ENCODE measurements around the gene DIAPH3. TPM values are rescaled to one million over a fixed set of nuclear protein-coding genes. Genes with fewer than 3 reads are reported as not detected.
A peak's percentile ranks its signal among the peaks of the same experiment; 100 is the strongest.

DIAPH3 gene
- total RNA-seq, 1 experiment from 2014 or later, result 15.4 TPM

DNA sequence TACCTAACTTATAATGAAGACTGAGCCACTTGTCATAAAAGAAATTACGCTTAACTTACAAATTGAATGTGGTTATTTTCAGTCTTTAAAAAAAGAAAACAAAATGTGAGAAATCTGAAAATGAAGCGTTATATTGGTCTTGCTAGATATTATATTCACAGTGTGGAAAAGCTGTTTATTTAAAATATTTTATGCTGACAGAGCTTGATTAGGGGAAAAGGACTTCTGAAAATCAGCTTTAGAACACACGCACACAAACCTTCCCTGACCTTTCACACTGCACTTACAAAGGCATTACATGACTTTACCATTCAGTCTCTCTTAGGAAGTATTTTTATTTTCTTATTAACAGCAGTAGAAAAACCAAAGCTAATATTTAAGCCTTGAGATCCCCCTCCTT lies 461.5 kb downstream of the DIAPH3 start:
- DNase-seq, result no peak
- H3K4me3 ChIP-seq (ENCODE audit: insufficient read depth, low read depth, low read length), result no peak overlapping the region
- no peaks in the 10 kb centered on the region for H3K27me3 ChIP-seq (ENCODE audit: control insufficient read depth, insufficient read depth, low read length)
- H3K36me3 ChIP-seq (replicated peaks; ENCODE audit: control insufficient read depth, insufficient read depth, low read length), result no peaks in the 10 kb centered on the region

DNA sequence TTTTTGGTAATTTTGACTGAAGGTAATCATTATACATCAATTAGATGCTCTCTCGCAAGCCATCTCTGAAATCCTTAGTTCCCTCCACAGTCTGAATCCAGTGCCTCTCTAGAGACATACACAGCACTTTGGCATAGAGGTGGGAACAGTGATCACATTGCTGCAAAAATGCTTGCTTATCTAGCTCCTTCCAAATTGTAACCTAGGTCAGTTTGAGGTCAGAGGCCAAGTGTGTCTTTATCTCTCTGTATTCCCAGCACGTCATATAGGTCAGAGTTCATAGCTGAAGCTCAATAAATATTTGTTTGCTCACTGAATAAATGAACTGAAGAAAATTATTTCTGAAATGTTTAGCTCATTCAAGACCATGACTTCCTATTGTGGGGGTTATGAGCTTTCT lies 462.5 kb downstream of the DIAPH3 start:
- Histone ChIP-seq H3K4me3 (ENCODE audit: insufficient read depth, low read depth, low read length) (no peak overlapping the region), H3K36me3 (replicated peaks; ENCODE audit: control insufficient read depth, insufficient read depth, low read length) (no peaks in the 10 kb centered on the region), H3K27me3 (ENCODE audit: control insufficient read depth, insufficient read depth, low read length) (no peaks in the 10 kb centered on the region)
- no peak for DNase-seq

DNA sequence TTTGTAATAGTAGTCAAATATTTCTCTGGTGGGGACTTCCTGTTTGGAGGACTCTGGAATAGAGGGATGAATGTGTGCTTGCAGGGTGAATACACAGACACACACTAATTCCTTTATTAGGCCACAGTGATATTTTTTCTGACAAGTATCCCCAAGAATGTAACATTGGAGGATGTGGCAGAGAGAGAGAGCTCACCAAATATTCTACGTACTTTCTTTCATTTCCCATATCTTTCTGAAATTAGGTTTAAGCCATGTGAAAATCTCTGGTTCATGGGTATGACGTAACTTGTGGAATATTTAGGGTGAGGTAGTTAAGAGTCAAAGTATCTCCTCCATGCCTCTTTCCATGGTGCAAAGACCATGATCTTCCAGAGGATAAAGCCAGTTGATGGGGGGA lies 463.4 kb downstream of the DIAPH3 start:
- Histone ChIP-seq H3K4me3 (ENCODE audit: insufficient read depth, low read depth, low read length) (no peak overlapping the region), H3K36me3 (replicated peaks; ENCODE audit: control insufficient read depth, insufficient read depth, low read length) (no peaks in the 10 kb centered on the region), H3K27me3 (ENCODE audit: control insufficient read depth, insufficient read depth, low read length) (no peaks in the 10 kb centered on the region)
- DNase-seq, result no peak

GRCh38 chr13:59696271-59696670 lies 467.5 kb downstream of the DIAPH3 start:
- Histone ChIP-seq H3K27me3 (ENCODE audit: control insufficient read depth, insufficient read depth, low read length) (no peaks in the 10 kb centered on the region), H3K4me3 (ENCODE audit: insufficient read depth, low read depth, low read length) (no peak overlapping the region), H3K36me3 (replicated peaks; ENCODE audit: control insufficient read depth, insufficient read depth, low read length) (no peaks in the 10 kb centered on the region)
- DNase-seq, result no peak

- Histone ChIP-seq H3K4me3 (ENCODE audit: insufficient read depth, low read depth, low read length) (no peak overlapping the region), H3K36me3 (replicated peaks; ENCODE audit: control insufficient read depth, insufficient read depth, low read length) (no peaks in the 10 kb centered on the region), H3K27me3 (ENCODE audit: control insufficient read depth, insufficient read depth, low read length) (no peaks in the 10 kb centered on the region)
- DNase-seq, result no peak
These were observed 472.1 kb downstream of the DIAPH3 start for GRCh38 chr13:59691501-59692066.

DNA sequence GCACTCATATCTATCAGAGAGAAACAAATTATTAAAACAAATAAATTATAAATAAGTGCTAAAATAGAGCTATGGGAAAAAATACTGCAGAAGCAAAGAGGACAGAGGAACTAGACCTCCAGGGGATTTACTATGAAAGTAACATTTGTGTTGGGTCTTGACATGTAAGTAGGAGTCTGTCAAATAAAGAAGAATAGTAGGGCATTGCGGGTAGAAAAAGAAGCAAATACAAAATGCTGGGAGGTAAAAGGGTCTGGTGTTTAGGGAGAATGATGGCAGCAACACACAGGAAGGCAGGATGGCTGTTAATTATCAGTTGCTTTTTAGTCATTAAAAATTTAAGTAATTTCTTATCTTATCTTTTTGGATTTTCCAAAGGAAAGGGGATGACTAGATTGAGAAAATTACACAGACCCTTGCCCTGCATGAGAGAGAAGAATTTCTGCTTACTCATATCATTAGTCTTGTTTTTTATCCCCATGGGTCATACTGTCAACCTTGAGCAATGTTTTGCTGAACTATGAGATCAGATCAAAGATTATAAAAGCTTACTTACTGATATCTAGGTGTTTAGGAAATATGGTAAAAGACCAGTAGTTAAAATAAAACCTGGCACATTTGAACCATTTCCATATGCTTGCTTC lies 472.7 kb downstream of the DIAPH3 start:
- no peak for DNase-seq
- Histone ChIP-seq H3K36me3 (replicated peaks; ENCODE audit: control insufficient read depth, insufficient read depth, low read length) (no peaks in the 10 kb centered on the region), H3K4me3 (ENCODE audit: insufficient read depth, low read depth, low read length) (no peak overlapping the region), H3K27me3 (ENCODE audit: control insufficient read depth, insufficient read depth, low read length) (no peaks in the 10 kb centered on the region)

DNA sequence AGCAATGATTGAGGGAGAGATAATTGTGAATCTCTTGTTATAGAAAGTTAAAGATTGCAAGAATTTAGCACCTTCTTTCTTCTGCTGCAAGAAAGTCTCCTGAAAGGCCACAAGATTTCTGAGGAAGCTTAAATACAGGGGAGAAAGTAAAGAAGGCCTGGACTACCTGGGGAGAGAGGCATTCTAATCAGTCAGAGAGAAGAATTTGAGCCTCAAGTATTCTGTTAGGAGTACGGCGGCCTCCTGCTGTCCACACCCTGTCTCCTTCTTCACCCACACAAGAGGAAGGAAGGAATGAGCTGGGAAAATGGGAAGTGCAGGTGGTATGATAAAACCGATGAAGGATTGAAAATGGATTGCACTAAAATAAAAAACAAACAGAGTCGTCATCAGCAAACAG lies 474.7 kb downstream of the DIAPH3 start:
- no peaks in the 10 kb centered on the region for H3K36me3 ChIP-seq (replicated peaks; ENCODE audit: control insufficient read depth, insufficient read depth, low read length)
- DNase-seq, result peak; percentile 41
- no peak overlapping the region for H3K4me3 ChIP-seq (ENCODE audit: insufficient read depth, low read depth, low read length)
- H3K27me3 ChIP-seq (ENCODE audit: control insufficient read depth, insufficient read depth, low read length), result no peaks in the 10 kb centered on the region

GRCh38 chr13:59686798-59687394 lies 476.8 kb downstream of the DIAPH3 start:
- no peaks in the 10 kb centered on the region for H3K27me3 ChIP-seq (ENCODE audit: control insufficient read depth, insufficient read depth, low read length)
- DNase-seq, result no peak
- no peak overlapping the region for H3K4me3 ChIP-seq (ENCODE audit: insufficient read depth, low read depth, low read length)
- no peaks in the 10 kb centered on the region for H3K36me3 ChIP-seq (replicated peaks; ENCODE audit: control insufficient read depth, insufficient read depth, low read length)

GRCh38 chr13:59684105-59684504 lies 479.6 kb downstream of the DIAPH3 start:
- no peak for DNase-seq
- Histone ChIP-seq H3K36me3 (replicated peaks; ENCODE audit: control insufficient read depth, insufficient read depth, low read length) (no peaks in the 10 kb centered on the region), H3K4me3 (ENCODE audit: insufficient read depth, low read depth, low read length) (no peak overlapping the region), H3K27me3 (ENCODE audit: control insufficient read depth, insufficient read depth, low read length) (no peaks in the 10 kb centered on the region)

DNA sequence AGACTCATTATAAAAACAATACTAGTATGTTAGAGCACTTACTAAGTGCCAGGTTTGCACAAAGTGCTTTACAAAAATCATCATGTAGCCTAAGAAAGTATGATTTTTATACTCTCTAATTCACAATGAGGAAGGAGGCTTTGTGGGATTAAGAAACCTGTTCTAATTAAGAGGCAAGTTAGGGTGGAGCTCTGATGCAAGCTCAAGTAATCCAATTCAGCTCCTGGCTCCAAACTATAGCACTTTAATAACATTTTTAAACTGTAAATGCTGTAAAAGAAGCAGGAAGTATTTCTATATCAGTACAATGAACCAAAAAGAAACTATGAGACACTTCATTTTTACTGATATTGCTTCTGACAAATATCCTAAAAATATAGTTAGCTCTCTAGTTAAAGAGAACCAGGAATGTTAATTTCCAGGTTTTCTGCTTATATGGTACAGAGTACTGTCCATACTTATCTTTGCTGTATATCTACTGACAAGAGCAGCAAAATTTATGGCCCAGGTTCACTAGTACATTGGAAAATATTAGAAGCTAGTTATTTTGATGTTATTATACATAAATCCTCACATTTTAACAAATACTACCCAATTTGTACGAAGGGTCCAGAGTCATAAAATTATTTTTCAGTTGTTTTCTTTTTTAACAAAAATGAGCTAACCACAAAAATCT lies 482.0 kb downstream of the DIAPH3 start:
- no peak overlapping the region for H3K4me3 ChIP-seq (ENCODE audit: insufficient read depth, low read depth, low read length)
- no peaks in the 10 kb centered on the region for H3K36me3 ChIP-seq (replicated peaks; ENCODE audit: control insufficient read depth, insufficient read depth, low read length)
- no peak for DNase-seq

DNA sequence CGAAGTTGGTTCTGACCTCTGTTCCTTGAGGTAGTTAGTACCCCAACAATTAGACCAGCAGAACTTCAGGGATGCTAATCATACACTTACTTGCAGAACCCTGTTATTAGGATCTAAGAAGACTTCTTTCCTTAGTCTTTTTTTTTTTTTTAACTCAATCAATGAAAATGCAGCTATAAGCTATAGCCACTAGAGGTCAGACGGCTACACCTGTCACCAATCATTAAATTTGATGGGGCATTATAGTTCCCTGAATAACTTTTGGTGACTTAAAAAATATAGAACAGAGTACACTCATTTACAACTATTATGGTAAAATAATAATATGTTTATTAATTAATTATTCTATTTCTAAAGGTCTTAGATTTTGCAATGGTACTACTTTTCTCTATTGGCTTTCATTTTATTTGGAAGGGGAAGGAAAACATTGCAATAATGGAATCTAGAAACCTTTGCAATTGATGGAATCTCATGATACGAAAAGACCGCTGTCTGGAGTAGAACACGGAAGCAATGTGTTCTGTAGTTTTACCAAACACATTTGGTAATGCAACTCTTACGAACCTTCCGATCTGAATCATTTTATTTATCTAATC lies 483.2 kb downstream of the DIAPH3 start:
- H3K27me3 ChIP-seq (ENCODE audit: control insufficient read depth, insufficient read depth, low read length), result no peaks in the 10 kb centered on the region
- H3K4me3 ChIP-seq (ENCODE audit: insufficient read depth, low read depth, low read length), result no peak overlapping the region
- DNase-seq, result no peak
- H3K36me3 ChIP-seq (replicated peaks; ENCODE audit: control insufficient read depth, insufficient read depth, low read length), result no peaks in the 10 kb centered on the region

More for the DNA sequence above, 482.0 kb downstream of the DIAPH3 start:
- no peaks in the 10 kb centered on the region for H3K27me3 ChIP-seq (ENCODE audit: control insufficient read depth, insufficient read depth, low read length)

DNA sequence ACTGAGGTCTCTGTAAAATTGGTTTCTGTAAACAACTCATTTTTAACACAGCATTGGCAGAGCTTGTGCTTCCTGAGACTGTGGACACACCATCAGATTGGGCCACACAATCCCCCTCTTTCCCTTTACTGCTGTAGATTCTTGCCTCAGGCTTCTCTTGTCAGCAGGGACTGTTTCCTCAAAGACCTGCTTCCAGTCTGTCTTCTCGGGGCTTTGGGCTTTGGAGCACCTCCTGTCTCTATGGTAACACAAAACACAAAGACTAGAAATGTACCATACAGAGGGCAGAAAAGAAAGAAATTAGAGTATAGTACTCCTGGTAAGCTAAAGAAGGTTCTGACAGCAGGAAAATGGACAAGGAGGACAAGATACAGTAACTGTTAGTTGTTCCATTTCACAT lies 484.5 kb downstream of the DIAPH3 start:
- Histone ChIP-seq H3K4me3 (ENCODE audit: insufficient read depth, low read depth, low read length) (no peak overlapping the region), H3K27me3 (ENCODE audit: control insufficient read depth, insufficient read depth, low read length) (no peaks in the 10 kb centered on the region), H3K36me3 (replicated peaks; ENCODE audit: control insufficient read depth, insufficient read depth, low read length) (no peaks in the 10 kb centered on the region)
- no peak for DNase-seq

DNA sequence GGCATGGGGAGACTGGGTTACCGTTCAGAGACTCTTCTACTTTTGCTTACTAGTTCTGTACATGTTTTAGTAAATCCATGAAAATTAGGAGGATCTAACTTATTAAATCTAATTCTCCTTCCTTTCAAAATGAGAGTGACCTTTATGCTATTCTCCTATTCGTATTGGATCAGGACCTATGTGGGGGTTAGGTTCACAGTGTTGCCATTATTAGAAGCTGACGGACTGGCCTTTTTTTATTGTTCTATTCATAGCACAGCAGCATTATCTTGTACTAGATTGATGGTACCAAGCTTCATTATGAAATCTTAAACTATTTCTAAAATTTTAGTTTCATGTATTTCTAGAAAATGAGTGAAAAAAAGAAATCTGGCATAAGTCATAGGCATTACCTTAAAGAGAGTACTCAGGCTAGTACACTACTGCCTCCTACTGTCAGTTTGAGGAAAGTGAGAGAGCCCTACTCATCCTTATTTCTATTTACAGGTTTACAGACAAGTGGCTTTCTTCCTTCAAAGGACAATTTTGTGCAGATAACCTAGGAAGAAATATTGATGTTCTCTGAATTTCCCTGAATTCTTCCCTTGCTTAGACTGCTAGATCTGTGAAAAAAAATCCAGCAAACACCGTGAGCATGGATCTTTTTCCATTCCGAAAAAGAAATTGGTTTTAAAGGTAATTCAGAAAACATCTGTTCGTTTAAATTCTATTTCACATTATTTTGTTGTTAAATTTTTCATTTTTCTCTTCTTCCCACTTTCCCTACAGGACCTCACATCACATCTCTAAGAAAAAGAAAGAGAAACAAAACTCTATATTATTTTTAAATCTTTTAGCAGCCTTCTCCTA lies 485.5 kb downstream of the DIAPH3 start:
- H3K27me3 ChIP-seq (ENCODE audit: control insufficient read depth, insufficient read depth, low read length), result no peaks in the 10 kb centered on the region
- H3K36me3 ChIP-seq (replicated peaks; ENCODE audit: control insufficient read depth, insufficient read depth, low read length), result no peaks in the 10 kb centered on the region
- peak; percentile 60 for DNase-seq
- no peak overlapping the region for H3K4me3 ChIP-seq (ENCODE audit: insufficient read depth, low read depth, low read length)

- Histone ChIP-seq H3K27me3 (ENCODE audit: control insufficient read depth, insufficient read depth, low read length) (no peaks in the 10 kb centered on the region), H3K36me3 (replicated peaks; ENCODE audit: control insufficient read depth, insufficient read depth, low read length) (no peaks in the 10 kb centered on the region), H3K4me3 (ENCODE audit: insufficient read depth, low read depth, low read length) (no peak overlapping the region)
- DNase-seq, result no peak
These were observed 486.3 kb downstream of the DIAPH3 start for GRCh38 chr13:59677430-59677829.

Data from H7 (cell line).